Effector memory CD4-positive, alpha-beta T cell (primary cell): ENCODE measurements around the gene OSTM1.

Source experiments
- DNase-seq, 3 donors: peaks; one replicate each; pipeline ENCODE4 v3.0.0-alpha.2; 2020
- H3K27ac ChIP-seq: 2 replicates; pipeline ENCODE4 v1.7.0; 2013; ENCODE audit warnings: mild to moderate bottlenecking, low read length, moderate library complexity; ENCODE audit not compliant: insufficient read depth, poor library complexity, severe bottlenecking
- H3K27me3 ChIP-seq: replicated peaks from 2 replicates; pipeline ENCODE4 v1.7.0; 2013; ENCODE audit warnings: mild to moderate bottlenecking, low read length; ENCODE audit not compliant: insufficient read depth, control insufficient read depth, poor library complexity, severe bottlenecking
- H3K36me3 ChIP-seq: 2 replicates; pipeline ENCODE4 v1.7.0; 2013; ENCODE audit warnings: mild to moderate bottlenecking, low read length, moderate library complexity; ENCODE audit not compliant: control insufficient read depth, insufficient read depth
- H3K4me1 ChIP-seq: 2 replicates; pipeline ENCODE4 v1.7.0; 2013; ENCODE audit warnings: low read length, mild to moderate bottlenecking; ENCODE audit not compliant: control insufficient read depth, insufficient read depth, poor library complexity, severe bottlenecking
- H3K4me3 ChIP-seq: 2 replicates; pipeline ENCODE4 v1.7.0; 2013; ENCODE audit warnings: low read length, low read depth, mild to moderate bottlenecking; ENCODE audit not compliant: insufficient read depth, poor library complexity, severe bottlenecking
- H3K9me3 ChIP-seq: 2 replicates; pipeline ENCODE4 v1.7.0; 2013; ENCODE audit warnings: mild to moderate bottlenecking, low read length, moderate library complexity; ENCODE audit not compliant: control insufficient read depth

The OSTM1 gene

DNA sequence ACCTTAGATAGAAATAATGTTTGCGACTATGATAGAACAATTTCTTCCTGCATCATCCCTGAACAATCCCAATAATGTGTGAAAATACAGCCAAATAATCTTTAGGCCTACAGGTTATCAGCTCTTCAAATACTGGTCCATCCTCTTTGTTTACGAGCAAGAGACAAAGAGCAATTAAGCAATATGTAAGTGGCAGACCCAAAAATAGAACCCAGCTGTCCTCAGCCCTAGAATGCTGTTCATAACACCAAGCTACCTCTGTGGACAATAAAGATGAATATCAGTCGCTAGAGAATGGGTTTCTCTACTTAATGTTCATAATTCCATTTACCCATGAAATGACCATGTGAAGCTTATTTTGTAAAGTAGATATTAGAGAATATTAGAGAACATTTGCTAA lies 28.4 kb upstream of the OSTM1 start:
- no peak overlapping the region for H3K27ac ChIP-seq
- H3K4me3 ChIP-seq: no peak overlapping the region
- DNase-seq: no peak
- no peaks in the 10 kb centered on the region for H3K9me3 ChIP-seq
- H3K27me3 ChIP-seq: no peaks in the 10 kb centered on the region
- H3K36me3 ChIP-seq: no peaks in the 10 kb centered on the region
- H3K4me1 ChIP-seq: no peaks in the 10 kb centered on the region

DNA sequence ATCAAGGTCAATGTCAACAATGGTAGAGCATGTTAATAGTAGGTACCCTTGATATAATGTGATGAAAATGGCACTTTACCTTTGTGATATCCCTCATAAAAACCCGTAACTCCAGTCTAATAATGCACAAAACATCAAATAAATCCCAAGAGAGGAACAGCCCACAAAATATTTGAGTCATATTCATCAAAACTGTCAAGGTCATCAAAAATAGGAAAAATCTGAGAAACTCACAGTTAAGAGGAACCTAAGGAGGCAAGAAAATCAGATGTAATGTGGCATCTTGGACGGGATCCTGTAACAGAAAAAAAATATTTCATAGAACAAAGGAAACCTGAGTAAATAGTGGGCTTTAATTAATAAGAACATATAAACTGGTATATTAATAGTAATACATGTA lies 25.5 kb upstream of the OSTM1 start:
- Histone ChIP-seq H3K27ac (no peak overlapping the region), H3K4me3 (no peak overlapping the region), H3K36me3 (no peaks in the 10 kb centered on the region), H3K9me3 (no peaks in the 10 kb centered on the region), H3K27me3 (no peaks in the 10 kb centered on the region), H3K4me1 (no peaks in the 10 kb centered on the region)
- no peak for DNase-seq

DNA sequence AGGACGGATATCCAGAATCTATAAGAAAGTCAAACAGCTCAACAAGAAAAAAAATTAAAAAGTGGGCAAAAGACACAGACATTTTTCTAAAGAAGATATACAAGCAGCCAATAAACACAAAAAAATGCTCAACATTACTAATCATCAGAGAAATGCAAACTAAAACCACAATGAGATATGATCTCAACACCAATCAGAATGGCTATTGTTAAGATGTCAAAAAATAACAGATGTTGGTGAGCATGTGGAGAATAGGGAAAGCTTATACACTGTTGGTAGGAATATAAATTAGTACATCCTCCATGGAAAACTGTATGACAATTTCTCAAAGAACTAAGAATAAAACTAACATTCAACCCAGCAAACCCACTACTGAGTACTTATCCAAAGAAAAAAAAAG lies 23.3 kb upstream of the OSTM1 start:
- Histone ChIP-seq H3K27me3 (no peaks in the 10 kb centered on the region), H3K4me3 (no peak overlapping the region), H3K27ac (no peak overlapping the region), H3K4me1 (no peaks in the 10 kb centered on the region), H3K9me3 (no peaks in the 10 kb centered on the region), H3K36me3 (no peaks in the 10 kb centered on the region)
- DNase-seq: no peak

DNA sequence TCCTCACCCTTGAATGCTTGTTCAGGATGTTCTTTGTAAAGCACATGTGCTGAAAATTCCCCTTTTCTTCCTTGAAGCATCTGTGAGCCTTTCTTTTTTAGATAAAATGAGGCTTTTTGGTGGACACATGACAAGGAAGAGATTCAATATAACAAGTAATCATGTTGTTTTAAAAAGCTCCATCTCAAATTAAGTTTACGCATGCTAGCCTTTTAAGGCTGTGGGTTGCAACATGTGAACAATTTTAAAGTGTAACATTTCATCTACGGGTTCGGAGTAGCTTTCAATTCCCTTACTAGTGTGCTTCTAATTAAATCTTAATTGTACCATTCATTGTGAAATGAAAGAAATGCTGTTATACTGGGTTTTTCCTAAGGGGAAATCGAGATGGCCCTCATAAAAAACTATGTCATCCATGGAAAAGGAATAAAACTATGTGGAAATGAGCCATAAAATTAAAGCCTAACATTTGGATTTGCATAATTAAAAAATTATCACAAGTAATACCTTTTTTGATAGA lies 19.3 kb upstream of the OSTM1 start:
- Histone ChIP-seq H3K9me3 (no peaks in the 10 kb centered on the region), H3K36me3 (no peaks in the 10 kb centered on the region), H3K4me3 (no peak overlapping the region), H3K27me3 (no peaks in the 10 kb centered on the region), H3K4me1 (no peaks in the 10 kb centered on the region), H3K27ac (no peak overlapping the region)
- DNase-seq: no peak

DNA sequence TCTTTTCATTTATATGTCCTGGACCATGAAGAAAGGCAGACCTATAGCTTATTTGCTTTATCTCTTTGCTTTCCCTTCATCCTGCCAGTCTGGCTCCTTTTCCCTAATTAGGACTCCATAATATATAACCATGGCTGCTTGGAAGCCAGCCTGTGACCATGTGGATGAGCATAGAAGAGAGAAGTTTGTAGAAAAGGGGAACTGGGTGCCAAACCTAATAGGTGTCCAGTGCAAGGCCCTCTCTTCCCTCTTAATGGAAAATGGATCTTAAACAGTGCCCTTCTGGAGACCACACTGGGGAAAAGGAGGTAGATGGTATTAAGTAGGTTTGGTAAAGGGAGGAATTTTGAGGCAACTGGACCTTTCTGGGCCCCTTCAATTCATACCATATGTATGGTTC lies 16.7 kb upstream of the OSTM1 start:
- no peak for DNase-seq
- no peak overlapping the region for H3K27ac ChIP-seq
- H3K36me3 ChIP-seq: no peaks in the 10 kb centered on the region
- no peak overlapping the region for H3K4me3 ChIP-seq
- H3K9me3 ChIP-seq: no peaks in the 10 kb centered on the region
- H3K27me3 ChIP-seq: no peaks in the 10 kb centered on the region
- H3K4me1 ChIP-seq: no peaks in the 10 kb centered on the region

DNA sequence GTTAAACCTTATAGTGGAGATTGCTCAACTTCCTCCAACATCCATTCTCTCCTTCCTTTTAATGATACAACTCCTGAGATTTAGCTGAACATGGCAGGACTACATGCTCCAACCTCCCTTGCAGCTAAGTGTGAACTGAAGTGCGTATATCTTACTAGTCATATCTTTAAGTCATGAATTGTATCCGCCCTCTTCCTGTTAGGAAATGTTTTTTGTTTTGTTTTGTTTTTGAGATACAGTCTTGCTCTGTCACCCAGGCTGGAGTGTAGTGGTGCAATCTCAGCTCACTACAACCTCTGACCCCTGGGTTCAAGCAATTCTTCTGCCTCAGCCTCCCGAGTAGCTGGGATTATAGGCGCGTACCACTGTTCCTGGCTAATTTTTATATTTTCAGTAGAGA lies 8.8 kb upstream of the OSTM1 start:
- no peak for DNase-seq
- Histone ChIP-seq H3K4me3 (no peak overlapping the region), H3K4me1 (no peaks in the 10 kb centered on the region), H3K27ac (no peak overlapping the region), H3K9me3 (no peaks in the 10 kb centered on the region), H3K27me3 (no peaks in the 10 kb centered on the region), H3K36me3 (no peaks in the 10 kb centered on the region)

DNA sequence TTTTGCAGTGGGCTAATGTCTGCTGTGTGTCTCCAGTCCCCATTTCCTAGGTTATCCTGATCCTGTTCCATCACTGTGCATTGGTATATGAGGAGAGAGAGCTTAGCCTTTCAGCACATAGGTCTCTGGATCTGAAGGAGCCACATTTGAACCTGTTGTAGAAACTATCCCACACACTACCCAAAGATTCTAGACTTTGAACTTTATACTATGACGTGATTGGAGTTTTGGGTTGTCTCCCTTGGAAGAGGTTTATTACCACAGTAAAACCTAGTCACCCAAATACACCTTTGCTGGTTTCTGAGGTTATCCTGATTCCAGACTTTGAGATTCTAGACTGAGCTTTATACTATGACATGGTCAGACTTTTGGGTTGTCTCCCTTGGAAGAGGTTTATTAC lies 8.0 kb upstream of the OSTM1 start:
- DNase-seq: no peak
- no peaks in the 10 kb centered on the region for H3K27me3 ChIP-seq
- H3K9me3 ChIP-seq: no peaks in the 10 kb centered on the region
- H3K27ac ChIP-seq: no peak overlapping the region
- no peaks in the 10 kb centered on the region for H3K36me3 ChIP-seq
- no peaks in the 10 kb centered on the region for H3K4me1 ChIP-seq
- H3K4me3 ChIP-seq: no peak overlapping the region

DNA sequence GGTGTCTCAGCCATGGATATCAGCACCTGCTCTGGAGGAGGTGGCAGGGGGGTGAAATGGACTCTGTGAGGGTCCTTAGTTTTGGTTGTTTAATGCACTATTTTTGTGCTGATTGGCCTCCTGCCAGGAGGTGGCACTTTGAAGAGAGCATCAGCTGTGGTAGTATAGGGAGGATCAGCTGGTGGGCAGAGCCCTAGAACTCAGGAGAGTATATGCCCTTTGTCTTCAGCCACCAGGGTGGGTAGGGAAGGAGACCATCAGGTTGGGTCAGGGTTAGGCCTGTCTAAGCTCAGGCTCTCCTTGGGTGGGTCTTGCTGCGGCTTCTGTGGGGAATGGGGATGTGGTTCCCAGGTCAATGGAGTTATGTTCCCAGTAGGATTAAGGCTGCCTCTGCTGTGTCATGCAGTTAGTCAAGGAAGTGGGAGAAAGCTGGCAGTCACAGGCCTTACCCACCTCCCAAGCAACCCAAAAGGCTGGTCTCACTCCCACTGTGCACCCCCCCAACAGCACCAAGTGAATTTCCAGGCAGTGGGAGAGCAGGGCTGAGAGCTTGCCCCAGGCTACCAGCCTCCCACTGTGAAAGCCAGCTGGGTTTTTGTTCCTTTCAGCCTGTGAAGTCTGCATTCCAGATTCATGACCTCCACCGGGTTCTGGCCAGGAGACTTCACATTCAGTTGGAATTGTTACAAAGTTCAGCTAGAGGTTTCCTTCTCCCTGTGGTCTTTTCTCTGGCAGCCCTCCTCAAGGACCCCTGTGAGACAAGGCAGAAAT lies 5.7 kb upstream of the OSTM1 start:
- H3K4me3 ChIP-seq: no peak overlapping the region
- H3K4me1 ChIP-seq: no peaks in the 10 kb centered on the region
- no peak for DNase-seq
- H3K27ac ChIP-seq: no peak overlapping the region
- no peaks in the 10 kb centered on the region for H3K27me3 ChIP-seq
- no peaks in the 10 kb centered on the region for H3K9me3 ChIP-seq
- H3K36me3 ChIP-seq: no peaks in the 10 kb centered on the region

DNA sequence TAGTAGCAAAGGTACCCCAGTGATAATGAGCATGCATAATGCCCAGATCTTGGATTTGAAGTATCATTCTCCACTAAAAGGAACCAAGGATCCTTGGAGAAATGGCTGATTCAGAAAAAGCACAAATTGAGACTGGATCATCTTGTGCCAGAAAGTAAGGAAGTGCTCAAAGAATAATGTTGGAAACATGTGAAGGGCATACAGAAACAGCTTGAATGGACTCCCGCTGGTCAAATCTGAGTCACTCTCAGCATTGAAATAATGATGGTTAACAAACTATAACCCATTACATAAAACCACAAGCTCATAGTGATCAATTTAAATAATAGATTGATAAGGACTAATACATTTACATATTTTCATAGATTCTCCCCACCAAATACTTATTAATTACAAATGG lies 3.6 kb upstream of the OSTM1 start:
- no peaks in the 10 kb centered on the region for H3K27me3 ChIP-seq

DNA sequence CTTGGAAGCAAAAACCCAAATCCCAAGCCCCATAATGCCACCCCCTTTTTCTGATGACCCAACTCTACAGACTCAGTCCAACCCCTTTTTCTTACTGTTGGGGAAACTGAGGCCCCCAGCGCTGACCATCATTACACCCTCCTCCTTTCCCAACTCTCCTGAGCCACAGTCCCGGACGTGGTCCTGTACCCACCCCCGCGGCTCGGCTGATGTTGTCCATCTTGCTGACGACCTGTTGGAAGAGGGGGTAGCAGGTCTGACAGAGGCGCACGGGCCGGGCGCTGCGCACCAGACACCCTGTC lies 533 bp downstream of the OSTM1 start:
- no peaks in the 10 kb centered on the region for H3K27me3 ChIP-seq
- H3K4me1 ChIP-seq: peaks cover 18% of the 10 kb centered on the region
- H3K4me3 ChIP-seq: peak overlapping the region; percentile 95
- no peak for DNase-seq
- H3K27ac ChIP-seq: peak overlapping the region; percentile 62
- no peaks in the 10 kb centered on the region for H3K36me3 ChIP-seq
- H3K9me3 ChIP-seq: no peaks in the 10 kb centered on the region

More for the DNA sequence above, 3.6 kb upstream of the OSTM1 start:
- no peak overlapping the region for H3K4me3 ChIP-seq
- H3K27ac ChIP-seq: no peak overlapping the region
- H3K9me3 ChIP-seq: no peaks in the 10 kb centered on the region
- H3K36me3 ChIP-seq: no peaks in the 10 kb centered on the region
- DNase-seq: no peak
- H3K4me1 ChIP-seq: peaks cover 12% of the 10 kb centered on the region
